ENCODE measurements around the gene BLOC1S1.
A peak's percentile ranks its signal among the peaks of the same experiment; 100 is the strongest.

DNA sequence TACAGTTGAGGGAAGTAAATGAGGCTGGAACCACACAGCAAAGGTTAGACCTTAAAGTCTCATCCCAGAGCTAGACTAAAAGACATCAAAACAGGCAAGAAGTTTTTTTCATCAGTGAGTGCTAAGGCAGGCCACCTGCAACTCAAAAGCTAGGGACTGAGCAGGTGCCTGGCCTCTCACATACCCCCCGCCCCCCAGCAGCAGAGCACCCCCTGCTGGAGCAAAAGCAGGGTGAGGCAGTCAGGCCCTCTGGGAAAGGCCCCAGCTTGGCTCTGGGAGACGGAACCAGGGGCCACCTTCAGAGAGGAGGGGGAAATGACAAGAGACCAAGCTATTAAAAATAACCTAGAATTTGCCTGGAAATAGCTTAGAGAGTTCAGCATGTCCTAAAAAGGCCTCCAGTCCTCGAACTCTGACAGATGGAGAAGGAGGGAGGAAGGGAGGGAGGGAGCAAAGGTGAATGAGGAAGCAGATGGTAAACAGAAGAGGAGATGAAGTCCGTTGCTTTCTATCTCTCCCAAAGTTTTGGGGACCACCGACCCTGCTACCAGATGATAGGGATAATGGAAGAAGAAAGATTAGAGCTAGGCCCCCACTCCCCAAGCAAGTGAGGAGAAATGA, 10.0 kb upstream of the BLOC1S1 start:
- TF ChIP-seq, protein P1, sequence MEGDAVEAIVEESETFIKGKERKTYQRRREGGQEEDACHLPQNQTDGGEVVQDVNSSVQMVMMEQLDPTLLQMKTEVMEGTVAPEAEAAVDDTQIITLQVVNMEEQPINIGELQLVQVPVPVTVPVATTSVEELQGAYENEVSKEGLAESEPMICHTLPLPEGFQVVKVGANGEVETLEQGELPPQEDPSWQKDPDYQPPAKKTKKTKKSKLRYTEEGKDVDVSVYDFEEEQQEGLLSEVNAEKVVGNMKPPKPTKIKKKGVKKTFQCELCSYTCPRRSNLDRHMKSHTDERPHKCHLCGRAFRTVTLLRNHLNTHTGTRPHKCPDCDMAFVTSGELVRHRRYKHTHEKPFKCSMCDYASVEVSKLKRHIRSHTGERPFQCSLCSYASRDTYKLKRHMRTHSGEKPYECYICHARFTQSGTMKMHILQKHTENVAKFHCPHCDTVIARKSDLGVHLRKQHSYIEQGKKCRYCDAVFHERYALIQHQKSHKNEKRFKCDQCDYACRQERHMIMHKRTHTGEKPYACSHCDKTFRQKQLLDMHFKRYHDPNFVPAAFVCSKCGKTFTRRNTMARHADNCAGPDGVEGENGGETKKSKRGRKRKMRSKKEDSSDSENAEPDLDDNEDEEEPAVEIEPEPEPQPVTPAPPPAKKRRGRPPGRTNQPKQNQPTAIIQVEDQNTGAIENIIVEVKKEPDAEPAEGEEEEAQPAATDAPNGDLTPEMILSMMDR (IDR thresholded peaks at IDR 0.05): peak in 2 of 4 experiments; percentile 7 to 8
- no peak for TF ChIP-seq POLR2A (IDR thresholded peaks at IDR 0.05)

Data from uterus (tissue), 2 donors.